Stomach smooth muscle (tissue), 2 donors: Measurements from ENCODE around the gene CRYGN.

ENCODE experiments used
- H3K27ac ChIP-seq: one replicate; pipeline ENCODE4 v1.7.0; 2013; ENCODE audit warnings: mild to moderate bottlenecking, low read length, inconsistent platforms
- H3K27me3 ChIP-seq, 2 donors: one replicate each; pipeline ENCODE4 v1.7.0; 2013; ENCODE audit warnings: low read length in 2 of 2; ENCODE audit not compliant: insufficient read depth in 2 of 2, control insufficient read depth in 1 of 2
- H3K36me3 ChIP-seq, 2 donors: one replicate each; pipeline ENCODE4 v1.7.0; 2013; ENCODE audit warnings: low read length in 2 of 2; ENCODE audit not compliant: control insufficient read depth in 2 of 2, insufficient read depth in 2 of 2
- H3K4me1 ChIP-seq: one replicate; pipeline ENCODE4 v1.7.0; 2013; ENCODE audit warnings: low read length; ENCODE audit not compliant: control insufficient read depth, insufficient read depth
- H3K4me3 ChIP-seq, 2 donors: one replicate each; pipeline ENCODE4 v1.7.0; 2013; ENCODE audit warnings: low read length in 2 of 2
- H3K9ac ChIP-seq, 2 donors: one replicate each; pipeline ENCODE4 v1.7.0; 2013; ENCODE audit warnings: low read length in 2 of 2, mild to moderate bottlenecking in 1 of 2
- H3K9me3 ChIP-seq, 2 donors: one replicate each; pipeline ENCODE4 v1.7.0; 2013; ENCODE audit warnings: low read length in 2 of 2; ENCODE audit not compliant: control insufficient read depth in 2 of 2
- donor health status: healthy.
- donor health status: Pancreatic carcinoma.

CRYGN gene

GRCh38 chr7:151431281-151431767 is 8.6 kb downstream of the CRYGN start:
- Histone ChIP-seq H3K9ac (no peak overlapping the region), H3K36me3 (no peaks in the 10 kb centered on the region), H3K27ac (no peak overlapping the region), H3K4me3 (no peak overlapping the region), H3K27me3 (no peaks in the 10 kb centered on the region), H3K9me3 (no peaks in the 10 kb centered on the region), H3K4me1 (peaks cover 10% of the 10 kb centered on the region)

- H3K27me3 ChIP-seq = no peaks in the 10 kb centered on the region
- no peaks in the 10 kb centered on the region for H3K36me3 ChIP-seq
- no peak overlapping the region for H3K9ac ChIP-seq
- peaks cover 8% of the 10 kb centered on the region for H3K4me1 ChIP-seq
- no peaks in the 10 kb centered on the region for H3K9me3 ChIP-seq
- no peak overlapping the region for H3K27ac ChIP-seq
- no peak overlapping the region for H3K4me3 ChIP-seq
These were observed 9.3 kb downstream of the CRYGN start for GRCh38 chr7:151430391-151431205.

- Histone ChIP-seq H3K9ac (no peak overlapping the region), H3K9me3 (no peaks in the 10 kb centered on the region), H3K27ac (no peak overlapping the region), H3K4me1 (peaks cover 8% of the 10 kb centered on the region), H3K36me3 (no peaks in the 10 kb centered on the region), H3K27me3 (no peaks in the 10 kb centered on the region), H3K4me3 (no peak overlapping the region)
These were observed 10.2 kb downstream of the CRYGN start for GRCh38 chr7:151429560-151430331.

GRCh38 chr7:151429237-151429559 is 10.7 kb downstream of the CRYGN start:
- H3K4me3 ChIP-seq = no peak overlapping the region
- H3K36me3 ChIP-seq = no peaks in the 10 kb centered on the region
- H3K27ac ChIP-seq = no peak overlapping the region
- H3K4me1 ChIP-seq = peaks cover 8% of the 10 kb centered on the region
- H3K9me3 ChIP-seq = no peaks in the 10 kb centered on the region
- no peak overlapping the region for H3K9ac ChIP-seq
- no peaks in the 10 kb centered on the region for H3K27me3 ChIP-seq

GRCh38 chr7:151428378-151429236 is 11.3 kb downstream of the CRYGN start:
- no peaks in the 10 kb centered on the region for H3K9me3 ChIP-seq
- peaks cover 8% of the 10 kb centered on the region for H3K4me1 ChIP-seq
- no peaks in the 10 kb centered on the region for H3K27me3 ChIP-seq
- no peak overlapping the region for H3K9ac ChIP-seq
- no peaks in the 10 kb centered on the region for H3K36me3 ChIP-seq
- H3K4me3 ChIP-seq = no peak overlapping the region
- H3K27ac ChIP-seq = no peak overlapping the region

GRCh38 chr7:151427705-151428377 is 12.1 kb downstream of the CRYGN start:
- H3K4me3 ChIP-seq = no peak overlapping the region
- H3K9ac ChIP-seq = no peak overlapping the region
- no peaks in the 10 kb centered on the region for H3K27me3 ChIP-seq
- H3K27ac ChIP-seq = no peak overlapping the region
- no peaks in the 10 kb centered on the region for H3K36me3 ChIP-seq
- H3K4me1 ChIP-seq = peaks cover 8% of the 10 kb centered on the region
- no peaks in the 10 kb centered on the region for H3K9me3 ChIP-seq

GRCh38 chr7:151426904-151427704 is 12.8 kb downstream of the CRYGN start:
- H3K4me3 ChIP-seq = no peak overlapping the region
- H3K9ac ChIP-seq = no peak overlapping the region

GRCh38 chr7:151426441-151426903 is 13.5 kb downstream of the CRYGN start:
- Histone ChIP-seq H3K36me3 (no peaks in the 10 kb centered on the region), H3K9me3 (no peaks in the 10 kb centered on the region), H3K9ac (no peak overlapping the region), H3K27ac (no peak overlapping the region), H3K4me3 (peak overlapping the region in 1 of 2 donors; percentile 35), H3K27me3 (peaks cover 0 to 3% of the 10 kb centered on the region in 2 donors), H3K4me1 (peaks cover 8% of the 10 kb centered on the region)

More at GRCh38 chr7:151426904-151427704, 12.8 kb downstream of the CRYGN start:
- H3K36me3 ChIP-seq = no peaks in the 10 kb centered on the region
- H3K4me1 ChIP-seq = peaks cover 8% of the 10 kb centered on the region
- H3K27me3 ChIP-seq = no peaks in the 10 kb centered on the region
- no peaks in the 10 kb centered on the region for H3K9me3 ChIP-seq
- no peak overlapping the region for H3K27ac ChIP-seq

- no peaks in the 10 kb centered on the region for H3K36me3 ChIP-seq
- H3K4me1 ChIP-seq = peaks cover 8% of the 10 kb centered on the region
- no peak overlapping the region for H3K9ac ChIP-seq
- H3K27me3 ChIP-seq = peaks cover 0 to 3% of the 10 kb centered on the region in 2 donors
- no peak overlapping the region for H3K4me3 ChIP-seq
- no peak overlapping the region for H3K27ac ChIP-seq
- no peaks in the 10 kb centered on the region for H3K9me3 ChIP-seq
These were observed 14.1 kb downstream of the CRYGN start for GRCh38 chr7:151425670-151426440.
